GM12872 (cell line): ENCODE data around the gene GPRC6A.

Experiments
- TF ChIP-seq, protein P1 (sequence below): IDR thresholded peaks from 3 replicates; pipeline ENCODE4 v1.5.1; 2011; ENCODE audit warnings: low read depth, mild to moderate bottlenecking, low read length, moderate library complexity; ENCODE audit not compliant: insufficient read depth

Gene GPRC6A, protein sequence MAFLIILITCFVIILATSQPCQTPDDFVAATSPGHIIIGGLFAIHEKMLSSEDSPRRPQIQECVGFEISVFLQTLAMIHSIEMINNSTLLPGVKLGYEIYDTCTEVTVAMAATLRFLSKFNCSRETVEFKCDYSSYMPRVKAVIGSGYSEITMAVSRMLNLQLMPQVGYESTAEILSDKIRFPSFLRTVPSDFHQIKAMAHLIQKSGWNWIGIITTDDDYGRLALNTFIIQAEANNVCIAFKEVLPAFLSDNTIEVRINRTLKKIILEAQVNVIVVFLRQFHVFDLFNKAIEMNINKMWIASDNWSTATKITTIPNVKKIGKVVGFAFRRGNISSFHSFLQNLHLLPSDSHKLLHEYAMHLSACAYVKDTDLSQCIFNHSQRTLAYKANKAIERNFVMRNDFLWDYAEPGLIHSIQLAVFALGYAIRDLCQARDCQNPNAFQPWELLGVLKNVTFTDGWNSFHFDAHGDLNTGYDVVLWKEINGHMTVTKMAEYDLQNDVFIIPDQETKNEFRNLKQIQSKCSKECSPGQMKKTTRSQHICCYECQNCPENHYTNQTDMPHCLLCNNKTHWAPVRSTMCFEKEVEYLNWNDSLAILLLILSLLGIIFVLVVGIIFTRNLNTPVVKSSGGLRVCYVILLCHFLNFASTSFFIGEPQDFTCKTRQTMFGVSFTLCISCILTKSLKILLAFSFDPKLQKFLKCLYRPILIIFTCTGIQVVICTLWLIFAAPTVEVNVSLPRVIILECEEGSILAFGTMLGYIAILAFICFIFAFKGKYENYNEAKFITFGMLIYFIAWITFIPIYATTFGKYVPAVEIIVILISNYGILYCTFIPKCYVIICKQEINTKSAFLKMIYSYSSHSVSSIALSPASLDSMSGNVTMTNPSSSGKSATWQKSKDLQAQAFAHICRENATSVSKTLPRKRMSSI

DNA sequence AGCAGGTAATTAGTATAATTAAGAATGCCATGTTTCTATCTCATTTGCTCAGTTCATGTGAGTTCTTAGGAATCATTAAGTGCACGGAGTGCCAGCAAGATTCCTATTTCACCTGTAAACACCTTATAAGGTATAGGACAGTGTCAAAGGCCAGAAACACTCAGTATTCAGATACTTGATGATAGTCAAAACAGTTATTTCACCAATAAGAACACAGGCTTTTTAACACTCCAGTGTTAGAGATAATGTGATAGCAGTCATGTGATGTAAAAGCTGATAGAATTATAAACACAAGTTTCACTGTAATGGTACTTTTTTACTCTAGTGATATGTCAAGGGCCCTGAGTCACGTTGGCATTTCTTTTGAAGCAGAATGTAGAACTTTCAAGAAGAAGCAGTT lies at the start of gene GPRC6A:
GPRC6A (minus strand) TSS at position 101 of the 400 bp plus-strand sequence; CDS start at position 31, 70 bp downstream.
- TF ChIP-seq, protein P1, sequence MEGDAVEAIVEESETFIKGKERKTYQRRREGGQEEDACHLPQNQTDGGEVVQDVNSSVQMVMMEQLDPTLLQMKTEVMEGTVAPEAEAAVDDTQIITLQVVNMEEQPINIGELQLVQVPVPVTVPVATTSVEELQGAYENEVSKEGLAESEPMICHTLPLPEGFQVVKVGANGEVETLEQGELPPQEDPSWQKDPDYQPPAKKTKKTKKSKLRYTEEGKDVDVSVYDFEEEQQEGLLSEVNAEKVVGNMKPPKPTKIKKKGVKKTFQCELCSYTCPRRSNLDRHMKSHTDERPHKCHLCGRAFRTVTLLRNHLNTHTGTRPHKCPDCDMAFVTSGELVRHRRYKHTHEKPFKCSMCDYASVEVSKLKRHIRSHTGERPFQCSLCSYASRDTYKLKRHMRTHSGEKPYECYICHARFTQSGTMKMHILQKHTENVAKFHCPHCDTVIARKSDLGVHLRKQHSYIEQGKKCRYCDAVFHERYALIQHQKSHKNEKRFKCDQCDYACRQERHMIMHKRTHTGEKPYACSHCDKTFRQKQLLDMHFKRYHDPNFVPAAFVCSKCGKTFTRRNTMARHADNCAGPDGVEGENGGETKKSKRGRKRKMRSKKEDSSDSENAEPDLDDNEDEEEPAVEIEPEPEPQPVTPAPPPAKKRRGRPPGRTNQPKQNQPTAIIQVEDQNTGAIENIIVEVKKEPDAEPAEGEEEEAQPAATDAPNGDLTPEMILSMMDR: no peak

DNA sequence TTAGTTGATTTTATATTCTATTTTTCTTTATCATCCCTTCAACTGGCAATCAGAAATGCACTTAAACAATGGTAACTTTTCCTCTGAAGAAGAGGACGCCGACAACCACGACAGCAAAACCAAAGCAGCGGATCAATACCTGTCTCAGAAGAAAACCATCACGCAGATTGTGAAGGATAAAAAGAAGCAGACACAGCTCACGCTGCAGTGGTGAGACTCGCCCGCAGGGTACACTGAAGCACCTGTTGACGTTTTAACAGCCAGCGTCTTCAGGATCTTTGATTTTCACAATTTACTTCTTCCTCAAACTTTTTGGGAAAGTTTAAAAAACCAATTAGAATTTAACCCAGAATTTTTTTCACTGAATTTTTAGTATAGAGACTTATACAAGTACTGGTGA lies 48.9 kb upstream of the GPRC6A start:
- TF ChIP-seq, protein P1: no peak

DNA sequence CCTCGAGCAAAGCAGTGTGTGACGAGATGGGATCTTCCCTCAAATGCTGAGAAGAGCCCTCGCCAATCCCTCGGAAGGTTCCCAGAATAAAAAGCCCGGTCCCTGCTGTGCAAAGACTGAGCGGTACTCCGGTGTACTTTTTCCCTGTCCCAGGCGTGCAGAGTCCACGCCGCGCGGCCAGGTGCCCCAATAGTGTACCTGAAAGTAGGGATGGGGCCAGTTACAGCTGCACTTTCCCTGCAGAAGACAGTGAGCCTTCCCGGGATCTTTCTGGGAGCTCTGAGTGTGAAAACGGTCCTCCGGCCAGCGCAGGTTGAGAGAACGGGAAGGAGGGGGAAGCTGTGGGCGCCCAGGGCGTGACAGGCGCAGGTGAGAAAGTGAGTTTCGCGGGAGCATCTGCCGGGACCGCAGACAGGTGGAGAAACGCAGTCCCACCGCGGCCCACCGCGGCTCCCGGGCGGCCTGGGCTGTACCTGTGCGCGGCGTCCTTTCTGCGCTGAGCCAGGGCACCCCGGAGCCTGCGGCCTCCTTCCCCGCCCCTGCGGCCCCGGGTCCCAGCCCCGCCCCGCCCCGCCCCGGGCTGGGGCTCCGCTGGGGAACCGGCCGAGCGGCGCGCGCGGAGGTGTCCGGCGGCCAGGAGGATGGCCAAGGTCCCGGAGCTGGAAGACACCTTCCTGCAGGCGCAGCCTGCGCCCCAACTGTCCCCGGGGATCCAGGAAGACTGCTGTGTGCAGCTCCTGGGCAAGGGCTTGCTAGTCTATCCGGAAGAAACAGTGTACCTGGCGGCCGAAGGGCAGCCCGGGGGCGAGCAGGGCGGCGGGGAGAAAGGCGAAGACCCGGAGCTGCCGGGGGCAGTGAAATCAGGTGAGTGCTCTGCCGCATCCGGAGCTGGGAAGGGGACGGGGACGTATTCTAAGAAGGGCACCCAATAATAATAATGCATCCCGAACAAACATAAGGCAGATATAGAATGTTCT lies 48.0 kb upstream of the GPRC6A start, which contains the start of gene RFX6:
RFX6 (plus strand) TSS at position 608 of the 977 bp plus-strand sequence; CDS start at position 642, 34 bp downstream.
- TF ChIP-seq, protein P1: no peak

GRCh38 chr6:116876107-116876506 lies 47.2 kb upstream of the GPRC6A start:
- TF ChIP-seq, protein P1: no peak

GRCh38 chr6:116872771-116873170 lies 43.9 kb upstream of the GPRC6A start:
- TF ChIP-seq, protein P1: no peak

GRCh38 chr6:116866281-116866871 lies 37.5 kb upstream of the GPRC6A start:
- TF ChIP-seq, protein P1: no peak
